HG03521 (cell line): ENCODE data around the gene AREG.
"Not testable (repeated sequence)": the region's sequence is repeated elsewhere in the genome, so short reads cannot be mapped to it uniquely, and the experiment has no call there.

Experiments used
- ATAC-seq: cut with Tn5 transposase; IDR thresholded peaks from one replicate; pipeline ENCODE4 v1.9.1; 2021; ENCODE audit warnings: mild to moderate bottlenecking, moderate library complexity; ENCODE audit not compliant: unreplicated experiment

Gene AREG, protein sequence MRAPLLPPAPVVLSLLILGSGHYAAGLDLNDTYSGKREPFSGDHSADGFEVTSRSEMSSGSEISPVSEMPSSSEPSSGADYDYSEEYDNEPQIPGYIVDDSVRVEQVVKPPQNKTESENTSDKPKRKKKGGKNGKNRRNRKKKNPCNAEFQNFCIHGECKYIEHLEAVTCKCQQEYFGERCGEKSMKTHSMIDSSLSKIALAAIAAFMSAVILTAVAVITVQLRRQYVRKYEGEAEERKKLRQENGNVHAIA

GRCh38 chr4:74444891-74445642 is at the start of gene AREG:
Gene AREG (plus strand): TSS chr4:74445136. CDS start chr4:74445346, 210 bp downstream.
- peak; percentile 85 for ATAC-seq

GRCh38 chr4:74395633-74396032 is 49.3 kb upstream of the AREG start:
- ATAC-seq = no peak

DNA sequence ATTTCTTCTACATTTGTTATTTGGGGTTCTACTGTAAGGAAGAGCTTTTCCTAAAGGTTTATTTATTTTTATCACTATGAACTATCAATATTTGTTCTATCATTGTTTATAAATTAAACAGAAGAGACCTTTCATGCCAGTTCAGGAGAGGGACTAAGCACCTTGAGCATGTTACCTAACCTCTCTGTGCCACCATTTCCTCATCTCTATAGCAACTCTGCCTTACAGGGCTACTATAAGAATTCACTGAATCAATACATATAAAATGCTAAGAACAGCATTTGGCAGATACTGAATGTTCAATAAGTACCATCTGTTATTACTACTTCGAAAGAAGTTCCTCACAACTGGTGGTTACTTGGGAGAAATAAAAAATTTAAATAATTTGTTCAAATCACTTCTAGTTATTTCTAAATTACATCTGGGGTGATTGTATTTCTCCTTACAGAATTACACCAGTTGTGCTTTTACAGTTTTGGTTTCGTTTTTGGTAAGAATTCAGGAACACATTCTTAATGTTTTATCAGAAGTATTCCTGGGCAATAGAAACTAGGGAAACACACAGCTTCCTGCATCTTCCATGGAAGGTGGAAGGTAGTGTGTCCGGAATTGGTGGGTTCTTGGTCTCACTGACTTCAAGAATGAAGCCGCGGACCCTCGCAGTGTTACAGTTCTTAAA is 47.0 kb upstream of the AREG start:
- ATAC-seq = no peak

GRCh38 chr4:74398894-74399589 is 45.9 kb upstream of the AREG start:
- not testable (repeated sequence) for ATAC-seq

GRCh38 chr4:74400395-74400794 is 44.5 kb upstream of the AREG start:
- ATAC-seq = no peak

DNA sequence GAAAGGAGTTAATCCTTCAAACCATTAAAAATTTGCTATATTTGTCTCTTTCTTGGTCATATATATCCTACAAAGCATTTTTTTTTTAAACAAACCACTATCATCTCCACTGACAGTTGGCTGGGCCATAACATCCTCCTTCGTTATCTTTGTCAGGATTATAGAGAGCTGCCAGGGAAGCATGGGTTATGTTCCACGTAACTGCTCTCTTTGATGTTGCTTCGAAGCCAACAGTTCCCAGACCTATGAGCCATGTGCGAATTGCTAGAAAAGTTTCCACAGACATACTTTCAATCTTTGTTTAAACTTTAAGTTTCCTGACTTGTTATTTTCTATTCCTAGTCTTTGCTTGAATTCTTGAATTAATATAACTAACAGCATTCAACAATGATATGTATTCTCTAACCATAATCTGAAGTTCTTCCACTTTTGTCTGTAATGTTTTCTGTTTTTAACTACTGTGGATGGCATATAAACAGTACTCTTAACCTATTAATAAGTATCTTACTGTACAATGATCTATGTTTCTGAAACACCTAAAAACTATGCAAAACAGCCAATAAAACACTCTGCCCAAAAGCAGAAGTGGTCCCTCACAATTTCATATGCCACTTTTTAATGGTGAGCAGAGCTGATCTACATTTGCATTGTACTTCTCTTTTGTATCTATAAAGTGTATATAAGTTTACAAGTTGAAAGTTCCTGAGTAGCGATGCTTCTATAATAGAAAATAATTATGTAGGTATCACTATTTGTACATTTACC is 42.1 kb upstream of the AREG start:
- ATAC-seq = peak; percentile 97

DNA sequence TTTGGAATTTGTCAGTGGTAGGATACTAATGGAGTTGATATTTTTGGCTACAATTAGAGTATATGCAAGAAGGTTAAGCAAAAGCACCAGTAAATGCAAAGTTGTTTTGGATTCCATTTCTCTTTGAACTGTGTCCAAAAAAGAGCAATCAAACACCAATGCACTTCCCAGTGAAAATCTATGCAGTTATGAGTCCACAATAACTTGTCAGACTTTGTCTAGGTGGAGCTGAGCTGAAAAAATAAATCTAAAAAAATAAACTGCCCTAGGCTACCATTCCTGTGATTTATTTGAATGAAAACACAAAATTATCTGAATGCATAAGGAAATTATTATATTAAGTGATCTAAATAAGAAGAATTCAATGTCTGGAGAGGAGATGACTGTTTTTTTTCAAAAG is 37.0 kb upstream of the AREG start:
- ATAC-seq = no peak

- no peak for ATAC-seq
Measured at GRCh38 chr4:74408639-74409038, 36.3 kb upstream of the AREG start.

DNA sequence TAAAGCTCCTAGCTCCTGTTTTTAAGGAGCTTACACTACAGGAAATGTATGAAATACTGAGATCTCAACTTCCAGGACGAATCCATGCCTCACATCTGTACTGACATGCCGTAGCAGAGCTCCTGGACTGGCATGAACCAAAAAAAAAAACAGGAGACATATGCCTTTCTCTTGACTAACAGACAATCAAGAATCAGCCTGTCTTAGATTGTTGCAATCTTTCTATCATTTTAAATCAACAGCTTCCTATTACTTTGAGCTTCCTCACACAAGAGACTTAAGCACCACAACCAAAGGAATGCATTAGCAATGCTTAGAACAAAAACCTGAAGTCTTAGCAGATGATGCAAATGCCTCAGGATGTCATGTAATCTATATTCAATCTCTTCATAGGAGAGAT is 34.7 kb upstream of the AREG start:
- no peak for ATAC-seq

DNA sequence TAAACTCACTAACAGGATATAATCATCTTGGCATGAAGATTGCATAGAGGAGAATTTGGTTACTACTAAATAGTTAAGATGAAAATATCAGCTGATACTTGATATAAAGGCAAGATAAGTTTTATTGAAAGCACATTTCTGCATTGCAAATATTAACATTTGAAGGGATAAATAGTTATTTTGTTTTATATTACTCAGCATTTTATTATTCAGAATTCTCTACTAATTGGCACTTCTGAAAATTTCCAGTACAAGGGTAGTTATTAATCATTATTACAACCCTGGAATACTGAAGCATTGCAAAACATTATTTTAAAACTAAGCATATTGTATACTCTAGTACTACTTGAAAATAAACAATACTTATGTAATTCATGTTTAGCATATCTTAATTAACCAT is 32.7 kb upstream of the AREG start:
- ATAC-seq = no peak

DNA sequence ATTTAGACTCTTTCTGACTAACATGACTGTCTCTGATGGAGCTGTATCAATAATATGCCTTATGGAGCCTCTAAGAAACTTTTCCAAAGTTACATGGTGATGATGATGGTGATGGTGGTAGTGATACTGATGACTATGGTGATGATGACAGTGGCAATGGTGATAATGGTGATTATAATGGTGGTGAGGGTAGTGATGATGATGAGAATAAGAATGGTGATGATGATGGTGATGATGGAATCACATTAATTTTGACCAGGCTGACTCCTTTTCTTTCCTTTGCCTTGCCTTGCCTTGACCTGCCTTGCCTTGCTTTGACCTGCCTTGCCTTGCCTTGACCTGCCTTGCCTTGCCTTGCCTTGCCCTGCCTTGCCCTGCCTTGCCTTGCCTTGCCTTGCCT is 31.7 kb upstream of the AREG start:
- ATAC-seq = no peak

DNA sequence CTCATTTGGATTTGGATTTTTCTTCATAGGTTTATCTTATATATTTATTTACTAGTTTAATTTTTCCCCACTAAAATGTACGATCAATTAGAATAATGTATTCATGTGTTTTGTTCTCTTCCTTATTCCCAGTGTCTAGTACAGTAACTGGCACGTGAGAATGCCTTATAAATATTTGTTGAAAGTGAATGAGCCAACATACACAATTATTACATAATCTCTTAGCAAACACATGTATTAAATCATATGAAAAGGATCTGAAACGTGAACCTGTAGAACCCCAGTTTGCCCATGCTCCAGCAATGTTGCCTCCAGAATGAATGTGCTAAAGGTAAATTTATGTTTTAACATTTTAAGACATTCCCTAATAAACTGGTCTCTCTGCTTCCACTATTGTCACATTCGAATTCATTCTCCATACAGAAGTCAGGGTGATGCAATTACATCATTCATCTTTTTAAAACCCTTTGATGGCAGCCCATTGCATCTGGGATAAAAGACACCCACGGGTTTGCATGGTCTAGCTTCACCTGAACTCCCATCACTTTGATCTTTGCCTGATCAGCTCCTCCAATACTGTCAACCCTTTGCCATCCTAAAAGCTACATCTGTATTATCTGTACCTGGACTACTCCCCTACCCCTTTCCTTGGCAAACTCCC is 30.7 kb upstream of the AREG start:
- no peak for ATAC-seq

GRCh38 chr4:74415602-74416300 is 29.2 kb upstream of the AREG start:
- no peak for ATAC-seq

- ATAC-seq = no peak
Measured at GRCh38 chr4:74418063-74418670, 26.8 kb upstream of the AREG start.

DNA sequence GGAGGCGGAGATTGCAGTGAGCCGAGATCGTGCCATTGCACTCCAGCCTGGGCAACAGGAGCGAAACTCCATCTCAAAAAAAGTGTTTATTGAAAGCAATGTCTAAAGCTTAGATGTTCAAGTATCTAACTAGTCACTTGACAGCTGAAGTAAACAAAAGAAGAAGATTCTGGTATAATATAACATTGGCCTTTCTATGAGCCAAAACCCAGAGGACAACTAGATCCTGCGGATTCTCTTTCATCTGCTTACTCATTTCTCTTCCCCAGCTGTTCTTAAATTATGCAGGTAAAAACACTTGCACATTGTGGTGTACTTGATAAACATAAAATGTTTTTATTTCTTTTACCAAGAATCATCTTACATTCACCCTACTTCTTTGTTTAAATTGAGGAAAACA is 24.1 kb upstream of the AREG start:
- no peak for ATAC-seq

DNA sequence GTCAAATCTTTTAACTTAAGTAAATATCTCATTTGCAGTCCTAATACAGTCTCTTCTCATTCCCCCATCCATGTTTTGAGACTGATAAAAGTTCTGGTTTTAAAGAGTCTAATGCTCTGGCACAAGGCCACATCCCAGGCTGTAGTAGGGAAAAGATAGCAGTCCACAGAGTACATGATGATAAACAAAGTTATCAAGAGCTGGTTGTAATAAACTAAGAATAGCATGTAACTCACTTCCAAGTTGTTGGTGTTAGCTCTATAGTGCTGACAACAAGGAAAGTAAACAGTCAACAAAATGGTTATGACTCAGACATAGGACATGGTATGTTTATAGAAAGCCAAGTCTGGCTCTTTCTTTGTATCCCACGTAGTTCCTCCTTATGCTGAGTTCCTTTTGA is 21.8 kb upstream of the AREG start:
- no peak for ATAC-seq

DNA sequence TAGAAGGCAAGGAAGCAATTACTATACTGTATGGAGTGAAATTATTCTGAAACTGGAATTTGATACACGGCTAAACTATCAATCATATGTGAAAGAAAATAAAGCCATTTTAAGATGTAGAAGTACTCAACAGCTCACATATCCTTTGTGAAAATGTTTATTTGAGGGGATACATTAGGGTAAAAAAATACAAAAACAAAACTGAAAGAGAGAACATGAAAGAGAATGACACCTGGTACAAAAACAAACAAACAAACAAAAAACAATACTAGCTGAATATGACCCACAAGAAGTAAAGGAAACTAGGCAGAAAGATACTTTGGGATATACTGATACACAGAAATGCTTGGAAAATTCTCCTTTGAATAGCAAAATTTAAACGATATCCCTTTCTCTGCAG is 20.8 kb upstream of the AREG start:
- no peak for ATAC-seq

GRCh38 chr4:74426101-74426500 is 18.8 kb upstream of the AREG start:
- ATAC-seq = no peak

DNA sequence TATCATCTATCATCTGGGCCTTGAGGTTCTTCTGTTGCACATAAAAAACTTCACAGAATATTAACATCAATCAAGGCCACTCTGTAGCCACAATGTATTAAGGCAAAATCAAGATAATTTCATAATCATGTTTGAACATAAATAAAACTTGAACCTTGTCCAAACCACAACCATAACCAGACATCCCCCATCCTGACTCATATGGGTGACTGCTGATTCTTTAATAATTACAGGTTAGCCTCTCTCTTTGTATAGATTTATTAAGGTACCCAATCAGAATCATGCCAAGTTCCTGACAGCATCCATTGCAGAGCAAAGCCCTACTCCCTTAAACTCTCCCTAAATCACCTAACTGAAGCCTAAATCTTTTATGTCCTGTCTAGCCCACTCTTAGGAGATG is 16.7 kb upstream of the AREG start:
- no peak for ATAC-seq
